HTERT RPE-1 (cell line): ENCODE results near the gene NEURL1.

Experiments
- in situ Hi-C: fragments of 300-500 bp; cut with MboI; formaldehyde crosslinking; loops from 4 replicates; pipeline ENCODE4 v1.14.3; 2020; ENCODE audit warnings: low sequenced_read_pairs

The NEURL1 gene

GRCh38 chr10:103559776-103560175, 66.3 kb downstream of the NEURL1 start:
- in situ Hi-C loops = no loop called here

- in situ Hi-C loops = no loop called here
Observed at GRCh38 chr10:103560886-103561285, 67.4 kb downstream of the NEURL1 start.

GRCh38 chr10:103562383-103562782, 68.9 kb downstream of the NEURL1 start:
- in situ Hi-C loops = no loop called here

- in situ Hi-C loops = no loop called here
Observed at GRCh38 chr10:103563231-103564115, 70.0 kb downstream of the NEURL1 start.

- in situ Hi-C loops = no loop called here
Observed at GRCh38 chr10:103564116-103564501, 70.6 kb downstream of the NEURL1 start.

GRCh38 chr10:103564776-103565520, 71.4 kb downstream of the NEURL1 start:
- in situ Hi-C loops = no loop called here

GRCh38 chr10:103566536-103566935, 73.0 kb downstream of the NEURL1 start:
- in situ Hi-C loops = no loop called here

GRCh38 chr10:103568505-103568904, 75.0 kb downstream of the NEURL1 start:
- in situ Hi-C loops = no loop called here

GRCh38 chr10:103569896-103570295, 76.4 kb downstream of the NEURL1 start:
- in situ Hi-C loops = no loop called here

GRCh38 chr10:103570844-103571655, 77.5 kb downstream of the NEURL1 start:
- in situ Hi-C loops = no loop called here

- in situ Hi-C loops = no loop called here
Observed at GRCh38 chr10:103571656-103571975, 78.1 kb downstream of the NEURL1 start.

GRCh38 chr10:103572347-103573204, 79.1 kb downstream of the NEURL1 start:
- in situ Hi-C loops = no loop called here

GRCh38 chr10:103573205-103573487, 79.6 kb downstream of the NEURL1 start:
- in situ Hi-C loops = no loop called here

GRCh38 chr10:103574097-103575061, 80.9 kb downstream of the NEURL1 start:
- in situ Hi-C loops = no loop called here

- in situ Hi-C loops = no loop called here
Observed at GRCh38 chr10:103575416-103576075, 82.0 kb downstream of the NEURL1 start.

- in situ Hi-C loops = no loop called here
Observed at GRCh38 chr10:103576076-103576471, 82.6 kb downstream of the NEURL1 start.

- in situ Hi-C loops = no loop called here
Observed at GRCh38 chr10:103576862-103577261, 83.4 kb downstream of the NEURL1 start.

GRCh38 chr10:103578782-103579382, 85.4 kb downstream of the NEURL1 start:
- in situ Hi-C loops = no loop called here

GRCh38 chr10:103580011-103580410, 86.5 kb downstream of the NEURL1 start:
- in situ Hi-C loops = no loop called here
